Breast epithelium (tissue), 3 donors: ENCODE data around the gene PSAP.

Source experiments
- POLR2A ChIP-seq: fragments of 450-650 bp; IDR thresholded peaks from one replicate; pipeline ENCODE4 v1.6.1; 2016; ENCODE audit warnings: antibody characterized with exemption, mild to moderate bottlenecking, moderate library complexity
- TF ChIP-seq, protein P1 (sequence below), 3 donors: fragments of 450-650 bp; IDR thresholded peaks; one replicate each; pipeline ENCODE4 v1.5.1; 2016 to 2017; ENCODE audit warnings: antibody characterized with exemption in 3 of 3, mild to moderate bottlenecking in 3 of 3, moderate library complexity in 3 of 3

DNA sequence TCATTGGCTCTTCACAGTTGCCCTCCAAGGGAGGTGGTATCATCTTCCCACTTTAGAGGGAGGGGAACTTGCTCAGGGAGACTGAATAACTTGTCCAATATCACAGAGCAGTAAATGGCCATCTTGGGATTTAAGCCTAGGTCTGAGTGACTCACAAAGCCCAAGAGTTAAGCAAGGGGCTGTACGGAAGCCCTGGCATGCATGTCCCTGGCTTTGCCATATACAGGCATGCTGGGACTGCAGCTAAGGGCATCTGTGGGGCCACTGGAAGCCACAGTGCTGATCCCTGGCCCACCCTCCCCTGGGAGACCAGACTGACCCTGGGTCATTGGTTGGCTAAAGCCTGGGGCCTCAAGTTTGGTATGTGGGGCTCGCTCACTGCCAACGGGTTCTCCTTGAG is 80.8 kb downstream of the PSAP start:
- TF ChIP-seq POLR2A = no peak
- TF ChIP-seq, protein P1, sequence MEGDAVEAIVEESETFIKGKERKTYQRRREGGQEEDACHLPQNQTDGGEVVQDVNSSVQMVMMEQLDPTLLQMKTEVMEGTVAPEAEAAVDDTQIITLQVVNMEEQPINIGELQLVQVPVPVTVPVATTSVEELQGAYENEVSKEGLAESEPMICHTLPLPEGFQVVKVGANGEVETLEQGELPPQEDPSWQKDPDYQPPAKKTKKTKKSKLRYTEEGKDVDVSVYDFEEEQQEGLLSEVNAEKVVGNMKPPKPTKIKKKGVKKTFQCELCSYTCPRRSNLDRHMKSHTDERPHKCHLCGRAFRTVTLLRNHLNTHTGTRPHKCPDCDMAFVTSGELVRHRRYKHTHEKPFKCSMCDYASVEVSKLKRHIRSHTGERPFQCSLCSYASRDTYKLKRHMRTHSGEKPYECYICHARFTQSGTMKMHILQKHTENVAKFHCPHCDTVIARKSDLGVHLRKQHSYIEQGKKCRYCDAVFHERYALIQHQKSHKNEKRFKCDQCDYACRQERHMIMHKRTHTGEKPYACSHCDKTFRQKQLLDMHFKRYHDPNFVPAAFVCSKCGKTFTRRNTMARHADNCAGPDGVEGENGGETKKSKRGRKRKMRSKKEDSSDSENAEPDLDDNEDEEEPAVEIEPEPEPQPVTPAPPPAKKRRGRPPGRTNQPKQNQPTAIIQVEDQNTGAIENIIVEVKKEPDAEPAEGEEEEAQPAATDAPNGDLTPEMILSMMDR (IDR thresholded peaks at IDR 0.05) = no peak
